HG02870 (cell line): Measurements from ENCODE around the gene AFF4.
"Not testable (repeated sequence)": the region's sequence is repeated elsewhere in the genome, so short reads cannot be mapped to it uniquely, and the experiment has no call there.

Source experiments
- ATAC-seq: cut with Tn5 transposase; IDR thresholded peaks from one replicate; pipeline ENCODE4 v1.9.1; 2021; ENCODE audit warnings: mild to moderate bottlenecking, moderate library complexity; ENCODE audit not compliant: unreplicated experiment

AFF4 gene

GRCh38 chr5:132854992-132855391 is 108.4 kb downstream of the AFF4 start:
- not testable (repeated sequence) for ATAC-seq

- ATAC-seq = no peak
These were observed 109.1 kb downstream of the AFF4 start for GRCh38 chr5:132854301-132854700.

GRCh38 chr5:132853790-132854189 is 109.6 kb downstream of the AFF4 start:
- ATAC-seq = no peak

- no peak for ATAC-seq
These were observed 110.1 kb downstream of the AFF4 start for GRCh38 chr5:132853323-132853722.

- ATAC-seq = no peak
These were observed 113.4 kb downstream of the AFF4 start for GRCh38 chr5:132850066-132850465.

- no peak for ATAC-seq
These were observed 114.1 kb downstream of the AFF4 start for GRCh38 chr5:132849347-132849746.

- ATAC-seq = no peak
These were observed 115.2 kb downstream of the AFF4 start for GRCh38 chr5:132848270-132848669.

GRCh38 chr5:132841305-132841704 is 122.1 kb downstream of the AFF4 start:
- no peak for ATAC-seq

GRCh38 chr5:132840896-132841295 is 122.5 kb downstream of the AFF4 start:
- no peak for ATAC-seq

- no peak for ATAC-seq
These were observed 123.1 kb downstream of the AFF4 start for GRCh38 chr5:132840313-132840712.

GRCh38 chr5:132839426-132840301 is 123.8 kb downstream of the AFF4 start:
- no peak for ATAC-seq

GRCh38 chr5:132838516-132839282 is 124.7 kb downstream of the AFF4 start:
- ATAC-seq = no peak

GRCh38 chr5:132837868-132838267 is 125.6 kb downstream of the AFF4 start:
- ATAC-seq = no peak

- ATAC-seq = no peak
These were observed 126.6 kb downstream of the AFF4 start for GRCh38 chr5:132836852-132837251.

GRCh38 chr5:132834057-132834456 is 129.4 kb downstream of the AFF4 start:
- no peak for ATAC-seq

- no peak for ATAC-seq
These were observed 130.8 kb downstream of the AFF4 start for GRCh38 chr5:132832612-132833011.

GRCh38 chr5:132831095-132831860 is 132.2 kb downstream of the AFF4 start:
- ATAC-seq = no peak

GRCh38 chr5:132830436-132831094 is 132.9 kb downstream of the AFF4 start, which contains the start of gene SHROOM1:
Gene SHROOM1 (minus strand): TSS chr5:132830647. CDS start chr5:132826140, 4,507 bp downstream.
- peak; percentile 61 for ATAC-seq

- peak; percentile 62 for ATAC-seq
These were observed 133.5 kb downstream of the AFF4 start for GRCh38 chr5:132829742-132830435.
